ENCODE measurements around the gene APC2.

DNA sequence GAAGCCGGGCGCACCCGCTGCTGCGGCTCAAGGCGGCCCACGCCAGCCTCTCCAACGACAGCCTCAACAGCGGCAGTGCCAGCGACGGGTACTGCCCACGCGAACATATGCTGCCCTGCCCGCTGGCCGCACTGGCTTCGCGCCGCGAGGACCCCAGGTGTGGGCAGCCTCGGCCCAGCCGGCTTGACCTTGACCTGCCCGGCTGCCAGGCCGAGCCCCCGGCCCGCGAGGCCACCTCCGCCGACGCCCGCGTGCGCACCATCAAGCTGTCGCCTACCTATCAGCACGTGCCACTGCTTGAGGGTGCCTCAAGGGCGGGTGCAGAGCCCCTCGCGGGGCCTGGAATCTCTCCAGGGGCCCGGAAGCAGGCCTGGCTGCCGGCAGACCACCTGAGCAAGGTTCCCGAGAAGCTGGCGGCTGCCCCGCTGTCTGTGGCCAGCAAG lies 16.1 kb downstream of the APC2 start:
- TF ChIP-seq, protein P1, sequence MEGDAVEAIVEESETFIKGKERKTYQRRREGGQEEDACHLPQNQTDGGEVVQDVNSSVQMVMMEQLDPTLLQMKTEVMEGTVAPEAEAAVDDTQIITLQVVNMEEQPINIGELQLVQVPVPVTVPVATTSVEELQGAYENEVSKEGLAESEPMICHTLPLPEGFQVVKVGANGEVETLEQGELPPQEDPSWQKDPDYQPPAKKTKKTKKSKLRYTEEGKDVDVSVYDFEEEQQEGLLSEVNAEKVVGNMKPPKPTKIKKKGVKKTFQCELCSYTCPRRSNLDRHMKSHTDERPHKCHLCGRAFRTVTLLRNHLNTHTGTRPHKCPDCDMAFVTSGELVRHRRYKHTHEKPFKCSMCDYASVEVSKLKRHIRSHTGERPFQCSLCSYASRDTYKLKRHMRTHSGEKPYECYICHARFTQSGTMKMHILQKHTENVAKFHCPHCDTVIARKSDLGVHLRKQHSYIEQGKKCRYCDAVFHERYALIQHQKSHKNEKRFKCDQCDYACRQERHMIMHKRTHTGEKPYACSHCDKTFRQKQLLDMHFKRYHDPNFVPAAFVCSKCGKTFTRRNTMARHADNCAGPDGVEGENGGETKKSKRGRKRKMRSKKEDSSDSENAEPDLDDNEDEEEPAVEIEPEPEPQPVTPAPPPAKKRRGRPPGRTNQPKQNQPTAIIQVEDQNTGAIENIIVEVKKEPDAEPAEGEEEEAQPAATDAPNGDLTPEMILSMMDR (IDR thresholded peaks at IDR 0.05 in 8 of 11, conservative IDR thresholded peaks at IDR 0.05 in 3 of 11) = no peak
- TF ChIP-seq POLR2A (IDR thresholded peaks at IDR 0.05) (no peak), POLR2AphosphoS5 (IDR thresholded peaks at IDR 0.05) (no peak)
